HTERT RPE-1 (cell line): ENCODE results near the gene ANAPC7.
"Not testable (repeated sequence)": the region's sequence is repeated elsewhere in the genome, so short reads cannot be mapped to it uniquely, and the experiment has no call there.

Experiments used
- in situ Hi-C: fragments of 300-500 bp; cut with MboI; formaldehyde crosslinking; loops from 4 replicates; pipeline ENCODE4 v1.14.3; 2020; ENCODE audit warnings: low sequenced_read_pairs

ANAPC7 gene, protein sequence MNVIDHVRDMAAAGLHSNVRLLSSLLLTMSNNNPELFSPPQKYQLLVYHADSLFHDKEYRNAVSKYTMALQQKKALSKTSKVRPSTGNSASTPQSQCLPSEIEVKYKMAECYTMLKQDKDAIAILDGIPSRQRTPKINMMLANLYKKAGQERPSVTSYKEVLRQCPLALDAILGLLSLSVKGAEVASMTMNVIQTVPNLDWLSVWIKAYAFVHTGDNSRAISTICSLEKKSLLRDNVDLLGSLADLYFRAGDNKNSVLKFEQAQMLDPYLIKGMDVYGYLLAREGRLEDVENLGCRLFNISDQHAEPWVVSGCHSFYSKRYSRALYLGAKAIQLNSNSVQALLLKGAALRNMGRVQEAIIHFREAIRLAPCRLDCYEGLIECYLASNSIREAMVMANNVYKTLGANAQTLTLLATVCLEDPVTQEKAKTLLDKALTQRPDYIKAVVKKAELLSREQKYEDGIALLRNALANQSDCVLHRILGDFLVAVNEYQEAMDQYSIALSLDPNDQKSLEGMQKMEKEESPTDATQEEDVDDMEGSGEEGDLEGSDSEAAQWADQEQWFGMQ

DNA sequence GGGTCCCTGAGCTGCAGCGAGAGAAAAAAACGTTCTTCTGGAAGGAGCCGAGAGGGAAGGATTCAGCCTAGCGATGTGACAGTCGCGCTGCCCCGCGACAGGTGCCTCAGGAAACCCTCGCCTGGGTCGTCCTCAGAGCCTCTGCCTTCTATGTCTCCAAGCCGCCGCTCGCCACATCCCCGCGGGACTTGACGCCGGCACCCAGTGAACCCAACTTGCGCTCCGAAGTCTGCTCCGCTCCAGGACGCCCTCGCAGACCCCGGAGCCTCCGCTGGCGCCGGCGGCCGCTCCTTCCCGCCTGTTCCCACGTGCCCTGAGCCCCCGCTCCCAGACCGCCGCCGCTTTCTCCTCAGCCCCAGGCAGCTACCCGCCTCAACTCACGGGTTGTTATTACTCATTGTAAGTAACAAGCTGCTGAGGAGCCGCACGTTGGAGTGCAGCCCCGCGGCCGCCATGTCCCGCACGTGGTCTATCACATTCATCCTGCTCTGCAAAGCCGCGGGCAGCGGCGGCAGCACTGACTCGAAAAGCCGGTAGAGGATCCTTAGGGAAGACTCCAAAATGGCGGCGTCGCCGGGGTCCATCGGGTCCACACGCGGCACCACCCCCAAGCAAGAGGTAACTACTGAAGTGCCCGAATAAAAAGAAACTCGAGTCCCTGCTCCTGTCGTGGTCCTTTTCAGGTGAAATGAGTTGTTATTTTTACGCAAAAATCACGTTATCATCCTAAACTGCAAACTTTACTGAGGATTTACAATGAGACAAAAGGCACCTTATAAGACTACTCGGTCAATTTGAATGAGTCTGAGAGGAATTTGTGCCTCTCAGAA is at the start of gene ANAPC7:
Gene ANAPC7 (minus strand): TSS at position 563 of the 830 bp plus-strand sequence. CDS start 81 bp downstream, at position 482.
- in situ Hi-C loops = no loop called here

DNA sequence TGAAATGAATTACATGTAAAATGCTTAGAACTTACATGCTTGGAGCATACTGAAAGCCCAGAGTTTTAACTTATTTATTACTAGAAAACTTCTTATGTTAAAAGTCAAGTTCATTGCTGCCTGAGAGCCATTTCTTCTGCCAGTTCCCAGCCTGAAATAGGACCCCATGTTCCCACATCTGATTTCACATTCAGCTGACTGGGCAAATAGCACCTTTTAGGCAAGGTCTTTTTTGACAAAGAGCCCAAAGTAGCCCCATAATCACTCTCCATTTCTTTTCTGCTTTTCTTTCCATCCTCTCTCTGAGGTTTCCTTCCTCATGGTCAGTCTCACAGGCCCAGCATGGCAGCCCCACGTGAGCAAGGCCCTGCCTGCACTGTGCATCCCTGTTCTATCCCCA is 47.8 kb upstream of the ANAPC7 start:
- in situ Hi-C loops = no loop called here

DNA sequence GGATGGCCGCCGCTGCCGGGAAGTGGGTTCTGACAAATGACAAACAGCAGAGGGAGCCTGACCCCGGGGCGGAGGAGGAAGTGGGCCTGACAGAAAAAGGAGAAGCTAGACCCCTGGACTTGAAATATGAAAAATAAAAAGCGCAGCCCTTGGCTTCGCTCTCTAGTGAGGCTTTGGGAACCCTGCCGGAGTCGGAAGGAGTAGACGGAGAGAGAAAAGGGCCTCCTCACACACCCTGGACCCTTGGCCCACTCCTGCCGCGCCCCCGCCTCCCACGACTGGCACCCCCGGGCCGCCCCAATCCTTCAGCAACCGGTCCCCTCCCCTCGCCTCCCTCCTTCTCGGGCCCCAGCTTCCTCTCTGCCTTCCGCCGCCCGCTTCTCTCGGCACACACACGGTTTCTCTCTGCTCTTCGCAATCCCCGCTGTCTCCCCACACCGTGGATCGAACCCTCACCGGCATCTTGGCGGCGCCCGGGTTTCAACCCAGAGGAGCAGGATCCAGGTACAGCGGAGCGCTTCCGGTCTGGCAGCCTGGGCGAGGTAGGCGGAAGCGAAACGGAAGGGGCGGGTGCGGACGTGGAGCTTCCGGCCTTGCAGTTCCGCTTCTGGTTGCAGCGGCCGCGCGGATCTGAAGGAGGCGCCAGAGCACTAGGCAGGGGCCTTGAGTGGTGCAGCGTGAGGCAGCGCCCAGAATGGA is 46.4 kb upstream of the ANAPC7 start, which contains the start of gene ARPC3:
Gene ARPC3 (minus strand): TSS at position 539 of the 699 bp plus-strand sequence. CDS start 77 bp downstream, at position 462.
- in situ Hi-C loops = no loop called here

DNA sequence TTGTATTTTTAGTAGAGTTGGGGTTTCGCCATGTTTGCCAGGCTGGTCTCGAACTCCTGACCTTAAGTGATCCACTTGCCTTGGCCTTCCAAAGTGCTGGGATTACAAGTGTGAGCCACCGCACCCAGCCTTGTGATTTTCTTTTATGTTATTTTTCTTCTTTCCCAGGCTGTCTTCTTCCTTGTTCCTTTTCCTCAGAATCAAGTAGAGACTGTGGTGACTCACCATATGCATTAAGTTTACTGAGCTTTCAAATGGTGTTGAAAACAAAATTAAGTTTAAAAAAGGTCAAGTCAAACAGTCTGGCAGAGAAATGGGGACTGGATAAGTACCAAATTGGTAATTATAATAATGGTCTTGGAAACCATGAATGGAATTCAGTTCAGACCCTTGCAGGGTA is 40.9 kb upstream of the ANAPC7 start:
- in situ Hi-C loops = no loop called here

DNA sequence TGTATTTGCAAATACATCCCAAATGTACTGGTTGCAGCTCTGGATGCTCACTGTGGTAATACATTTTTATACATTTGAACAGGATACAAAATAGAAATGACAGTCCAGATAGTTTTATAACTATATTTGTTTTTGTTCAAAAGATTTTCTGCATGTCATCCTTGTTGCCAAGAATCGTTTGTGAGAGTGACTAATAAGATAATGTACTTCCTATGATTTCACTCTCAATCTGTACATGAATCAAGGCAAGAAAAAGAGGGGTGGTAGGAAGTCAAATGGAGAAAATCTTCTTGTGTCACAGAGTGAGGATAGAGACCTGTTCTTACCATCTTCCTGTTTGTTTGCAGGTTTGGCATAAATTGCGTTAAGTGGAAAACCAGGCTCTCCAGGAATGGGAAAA is 32.7 kb upstream of the ANAPC7 start:
- in situ Hi-C loops = no loop called here

DNA sequence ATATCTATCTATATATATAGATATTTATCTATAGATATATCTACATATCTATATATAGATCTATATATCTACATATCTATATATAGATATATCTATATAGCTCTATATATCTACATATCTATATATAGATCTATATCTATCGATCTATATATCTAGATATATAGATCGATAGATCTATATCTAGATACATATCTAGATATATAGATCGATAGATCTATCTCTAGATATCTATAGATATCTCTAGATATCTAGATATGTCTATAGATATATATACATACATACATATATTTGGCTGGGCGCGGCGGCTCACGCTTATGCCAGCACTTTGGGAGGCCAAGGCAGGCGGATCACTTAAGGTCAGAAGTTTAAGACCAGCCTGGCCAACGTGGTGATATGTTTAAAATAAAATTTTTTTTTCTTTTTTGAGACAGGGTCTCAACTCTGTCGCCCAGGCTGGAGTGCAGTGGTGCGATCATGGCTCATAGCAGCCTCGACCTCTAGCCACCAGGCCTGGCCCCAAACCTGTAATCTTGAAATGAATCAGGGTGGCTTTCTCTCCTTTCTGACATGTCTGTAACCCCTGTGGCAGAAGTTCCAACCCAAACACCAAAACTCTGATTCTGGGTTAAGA is 28.6 kb upstream of the ANAPC7 start:
- in situ Hi-C loops = no loop called here

DNA sequence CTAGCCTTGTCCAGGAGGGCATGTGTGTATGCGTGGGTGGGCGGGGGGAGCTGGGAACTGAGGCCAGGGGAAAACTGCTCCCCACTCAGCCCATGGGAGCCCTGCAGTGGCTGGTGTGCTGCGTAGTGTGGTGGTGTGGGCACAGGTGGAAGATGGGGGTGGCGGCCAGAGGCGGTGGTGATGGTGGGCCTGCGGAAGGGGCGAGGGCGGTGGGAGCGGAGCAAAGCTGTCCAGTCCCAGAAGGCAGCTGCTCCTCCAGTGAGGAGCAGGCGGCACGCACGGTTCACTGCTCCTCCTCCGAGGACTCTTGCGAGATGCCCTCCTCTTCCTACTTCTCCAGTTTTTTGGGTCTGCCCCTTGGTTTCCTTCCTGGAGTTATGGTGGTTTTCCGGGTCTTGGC is 26.2 kb upstream of the ANAPC7 start:
- in situ Hi-C loops = not testable (repeated sequence)

DNA sequence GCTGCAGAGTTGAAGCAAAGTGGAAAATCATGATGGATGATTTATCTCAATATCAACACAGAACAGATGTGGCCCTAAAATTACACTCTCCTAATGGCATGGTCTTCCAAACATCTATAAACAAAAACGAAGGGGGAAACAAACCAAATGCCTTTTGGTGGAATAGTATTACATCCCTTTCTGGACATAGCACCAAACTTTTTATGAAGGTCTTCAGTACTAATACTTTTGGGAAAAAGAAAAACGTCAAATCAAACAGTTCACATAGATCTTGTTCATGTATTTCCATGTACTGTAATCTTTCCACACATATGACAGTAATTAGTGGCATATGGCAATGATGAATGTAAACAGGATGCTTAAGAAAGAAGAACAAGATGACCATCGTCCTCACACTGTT is 22.9 kb upstream of the ANAPC7 start:
- in situ Hi-C loops = no loop called here

DNA sequence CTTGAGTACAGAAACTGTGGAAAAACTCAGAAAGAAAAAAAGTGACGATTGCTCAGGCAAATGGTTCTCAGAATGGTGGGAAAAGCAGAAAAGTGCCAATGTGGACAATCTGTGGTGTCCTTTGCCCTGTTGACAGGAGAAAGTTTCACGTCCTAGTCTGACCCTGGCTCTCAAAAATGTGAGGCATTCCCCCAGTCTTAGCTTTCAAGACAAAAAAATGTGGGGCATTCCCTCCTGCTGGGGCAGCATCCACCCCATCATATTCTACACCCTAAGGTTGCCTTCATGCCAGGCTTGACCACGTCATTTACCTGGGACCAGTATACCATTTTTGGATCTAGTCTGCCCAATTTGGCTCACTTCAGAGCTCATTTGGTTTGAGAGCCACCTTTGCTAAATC is 20.7 kb upstream of the ANAPC7 start:
- in situ Hi-C loops = no loop called here

DNA sequence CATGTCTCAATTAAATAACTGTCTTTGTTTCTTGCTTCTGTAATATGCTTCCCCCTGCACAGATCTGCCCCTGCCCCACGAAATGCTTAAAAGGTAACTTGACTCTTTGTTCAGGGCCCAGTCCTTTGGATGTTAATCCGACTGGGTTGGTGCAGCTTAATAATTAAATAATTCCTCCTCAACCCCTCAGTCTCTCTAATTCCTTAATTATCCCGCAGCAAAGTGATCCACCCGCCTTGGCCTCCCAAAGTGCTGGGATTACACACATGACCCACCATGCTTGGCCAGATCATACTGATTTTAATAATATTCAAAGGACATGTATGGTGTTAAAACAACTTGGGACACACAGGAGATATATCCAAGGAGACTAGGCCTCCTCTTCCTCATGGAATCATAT is 18.2 kb upstream of the ANAPC7 start:
- in situ Hi-C loops = no loop called here

DNA sequence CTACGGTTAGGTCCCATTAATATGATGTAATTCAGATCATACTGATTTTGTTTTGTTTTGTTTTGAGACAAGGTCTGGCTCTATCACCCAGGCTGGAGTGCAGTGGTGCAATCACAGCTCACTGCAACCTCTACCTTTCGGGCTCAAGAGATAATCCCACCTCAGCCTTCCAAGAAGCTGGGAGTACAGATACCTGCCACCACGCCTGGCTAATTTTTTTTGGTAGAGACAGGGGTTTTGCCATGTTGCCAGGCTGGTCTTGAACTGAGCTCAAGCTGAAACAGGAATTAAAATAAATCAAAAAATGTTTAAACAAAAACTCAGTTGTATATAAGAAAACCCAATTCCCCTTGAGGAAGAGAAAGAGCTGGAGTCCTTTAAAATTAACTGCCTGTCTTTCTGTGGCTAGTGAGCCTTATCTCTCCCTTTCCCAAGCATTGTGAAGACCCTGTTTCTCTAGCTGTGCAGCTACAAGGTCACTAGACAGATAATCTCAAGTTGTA is 17.7 kb upstream of the ANAPC7 start:
- in situ Hi-C loops = no loop called here

DNA sequence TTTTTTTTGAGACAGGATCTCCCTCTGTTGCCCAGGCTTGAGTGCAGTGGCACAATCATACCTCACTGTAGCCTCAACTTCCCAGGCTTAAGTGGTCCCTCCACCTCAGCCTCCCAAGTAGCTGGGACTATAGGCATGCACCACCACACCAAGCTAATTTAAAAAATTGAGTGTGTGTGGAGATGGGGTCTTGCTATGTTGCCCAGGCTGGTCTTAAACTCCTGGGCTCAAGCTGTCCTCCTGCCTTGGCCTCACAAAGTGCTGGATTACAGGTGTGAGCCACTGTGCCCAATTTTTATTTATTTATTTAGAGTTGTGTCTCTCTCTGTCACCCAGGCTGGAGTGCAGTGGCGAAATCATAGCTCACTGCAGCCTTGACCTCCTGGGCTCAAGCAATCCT is 17.1 kb upstream of the ANAPC7 start:
- in situ Hi-C loops = not testable (repeated sequence)

DNA sequence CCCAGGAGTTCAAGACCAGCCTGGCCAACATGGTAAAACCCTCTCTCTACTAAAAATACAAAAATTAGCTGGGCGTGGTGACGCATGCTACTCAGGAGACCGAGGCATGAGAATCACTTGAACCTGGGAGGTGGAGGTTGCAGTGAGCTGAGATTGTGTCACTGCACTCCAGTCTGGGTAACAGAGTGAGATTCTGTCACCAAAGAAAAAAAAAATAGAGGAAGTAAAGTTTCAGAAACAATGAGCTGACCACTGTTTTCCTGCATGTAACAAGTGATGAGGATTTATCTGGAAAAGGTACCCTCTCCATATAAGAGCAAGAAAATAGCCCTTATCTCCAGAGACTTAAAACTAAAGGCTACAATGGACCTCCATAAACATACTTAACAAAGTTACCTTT is 13.6 kb upstream of the ANAPC7 start:
- in situ Hi-C loops = not testable (repeated sequence)

DNA sequence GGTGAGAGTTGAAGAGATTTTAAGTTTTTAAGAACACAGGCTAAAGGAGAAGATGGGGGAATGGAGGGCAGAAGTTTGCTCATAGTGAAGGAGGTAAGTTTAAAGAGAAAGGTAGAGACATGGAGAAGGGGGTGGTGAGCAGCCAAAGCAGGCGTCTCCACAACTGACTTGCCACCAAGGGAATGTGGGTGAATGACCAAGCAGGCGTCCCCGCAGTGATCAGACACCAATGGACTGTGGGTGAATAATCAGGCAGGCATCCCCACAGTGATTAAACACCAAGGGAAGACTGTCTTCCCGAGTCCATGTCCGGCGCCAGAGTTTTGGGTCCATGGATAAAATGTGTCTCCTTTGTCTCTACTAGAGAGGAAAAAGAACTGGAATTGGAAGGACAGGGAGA is 6.6 kb upstream of the ANAPC7 start:
- in situ Hi-C loops = not testable (repeated sequence)

DNA sequence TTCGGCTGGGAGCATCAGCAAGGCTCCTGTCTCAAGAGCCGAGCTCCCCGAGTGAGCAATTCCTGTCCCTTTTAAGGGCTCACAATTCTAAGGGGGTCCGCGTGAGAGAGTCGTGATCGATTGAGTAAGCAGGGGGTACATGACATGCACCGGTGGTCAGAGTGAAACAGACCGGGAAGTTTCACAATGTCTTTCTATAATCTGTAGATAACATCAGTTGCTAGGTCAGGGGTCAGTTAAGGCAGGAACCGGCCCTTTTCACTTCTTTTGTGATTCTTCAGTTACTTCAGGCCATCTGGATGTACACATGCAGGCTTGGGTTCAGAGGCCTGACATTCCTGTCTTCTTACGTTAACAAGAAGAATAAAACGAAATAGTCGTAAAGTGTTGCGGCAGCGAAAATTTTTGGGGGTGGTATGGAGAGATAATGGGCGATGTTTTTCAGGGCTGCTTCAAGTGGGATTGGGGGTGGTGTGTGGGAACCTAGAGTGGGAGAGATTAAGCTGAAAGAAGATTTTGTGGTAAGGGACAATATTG is 1.7 kb upstream of the ANAPC7 start:
- in situ Hi-C loops = not testable (repeated sequence)

DNA sequence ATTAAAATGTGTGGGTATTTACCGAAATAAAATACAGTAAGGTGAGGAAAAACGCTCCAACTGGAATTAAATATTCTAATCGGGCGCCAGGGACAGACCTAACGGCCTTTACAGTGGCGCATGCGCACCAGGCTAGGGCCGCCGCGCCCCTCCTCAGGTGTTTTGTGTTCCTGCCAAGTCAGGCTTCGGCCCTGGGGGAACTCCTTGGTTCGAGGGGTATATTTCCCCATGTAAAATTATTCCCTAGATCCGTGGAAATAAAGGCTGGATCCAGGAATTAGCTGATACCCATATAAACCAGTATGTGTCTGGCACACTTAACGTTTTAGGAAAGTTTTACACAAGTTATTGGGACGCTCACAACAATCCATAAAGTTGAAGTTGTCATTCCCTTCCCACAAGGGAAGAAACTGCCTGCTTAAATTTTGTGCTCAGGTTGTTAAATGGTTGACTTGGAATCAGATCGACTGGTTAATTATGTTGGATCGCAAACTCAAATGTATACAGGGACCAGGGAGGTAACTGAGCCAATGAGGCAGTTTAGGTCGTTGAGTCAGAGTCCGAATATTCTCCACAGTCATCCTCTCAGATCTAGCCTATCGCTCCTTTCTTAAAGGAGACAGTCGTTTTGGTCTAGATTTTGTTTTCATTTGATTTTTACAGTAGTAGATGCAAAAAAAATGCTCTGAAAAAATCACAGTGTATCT is 621 bp upstream of the ANAPC7 start:
- in situ Hi-C loops = no loop called here

DNA sequence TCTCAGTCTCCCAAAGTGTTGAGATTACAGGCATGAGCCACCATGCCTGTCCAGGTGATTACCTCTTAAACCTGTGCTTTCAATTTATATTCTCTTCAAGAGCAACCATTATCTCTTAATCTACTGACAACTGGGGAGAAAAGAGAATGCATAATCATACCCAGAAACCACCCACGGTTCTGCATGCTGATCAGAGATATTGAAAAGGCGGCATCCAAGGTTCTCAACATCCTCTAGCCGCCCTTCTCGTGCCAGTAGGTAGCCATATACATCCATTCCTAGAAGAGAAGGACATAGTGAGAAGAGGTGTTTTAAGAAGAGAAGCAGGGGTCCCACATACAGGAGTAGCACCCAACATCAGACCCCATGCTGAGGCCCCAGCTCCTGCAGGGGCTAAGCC is 20.8 kb downstream of the ANAPC7 start:
- in situ Hi-C loops = no loop called here

DNA sequence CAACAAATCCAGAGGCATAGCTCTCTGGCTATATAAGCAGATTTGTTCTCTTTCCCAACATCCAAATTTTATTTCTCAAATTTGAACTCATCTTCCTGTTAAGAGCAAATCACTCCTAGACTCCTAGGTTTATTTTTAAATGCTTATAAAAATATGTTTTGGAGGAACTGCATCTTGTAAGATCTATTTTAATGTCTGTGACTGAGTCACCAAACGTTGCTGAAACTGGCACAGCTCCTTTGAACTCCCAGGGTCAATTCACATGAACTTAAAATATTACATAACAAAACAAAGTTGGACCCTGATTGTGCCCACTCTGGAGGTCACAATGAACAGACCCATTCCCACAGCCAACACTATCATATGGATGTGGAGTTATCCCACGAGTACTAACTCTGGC is 23.9 kb downstream of the ANAPC7 start:
- in situ Hi-C loops = no loop called here

DNA sequence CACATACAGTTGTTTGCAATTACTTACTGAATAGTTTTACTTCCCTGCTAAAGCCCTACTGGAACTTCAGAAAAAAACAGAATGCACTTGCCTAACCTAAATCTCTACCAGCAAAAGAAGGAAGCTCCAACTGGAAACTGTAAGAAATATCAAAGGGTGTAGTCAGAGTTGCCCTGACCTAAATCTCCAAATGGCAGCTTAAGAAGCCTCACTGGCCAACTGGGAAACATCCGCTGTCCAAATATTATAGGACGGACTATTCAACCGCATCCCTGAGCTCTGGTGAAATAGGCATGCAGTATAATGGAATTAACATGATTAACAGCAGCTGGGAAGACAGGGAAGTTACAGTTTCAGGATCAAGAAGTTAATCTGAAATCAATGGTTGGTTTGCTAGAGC is 24.3 kb downstream of the ANAPC7 start:
- in situ Hi-C loops = no loop called here
